HG03354 (cell line): ENCODE measurements around the gene BLM.
"Not testable (repeated sequence)": the region's sequence is repeated elsewhere in the genome, so short reads cannot be mapped to it uniquely, and the experiment has no call there.

ENCODE experiments used
- ATAC-seq: cut with Tn5 transposase; IDR thresholded peaks from one replicate; pipeline ENCODE4 v1.9.1; 2021; ENCODE audit warnings: mild to moderate bottlenecking; ENCODE audit not compliant: unreplicated experiment, poor library complexity, severe bottlenecking

The BLM gene

DNA sequence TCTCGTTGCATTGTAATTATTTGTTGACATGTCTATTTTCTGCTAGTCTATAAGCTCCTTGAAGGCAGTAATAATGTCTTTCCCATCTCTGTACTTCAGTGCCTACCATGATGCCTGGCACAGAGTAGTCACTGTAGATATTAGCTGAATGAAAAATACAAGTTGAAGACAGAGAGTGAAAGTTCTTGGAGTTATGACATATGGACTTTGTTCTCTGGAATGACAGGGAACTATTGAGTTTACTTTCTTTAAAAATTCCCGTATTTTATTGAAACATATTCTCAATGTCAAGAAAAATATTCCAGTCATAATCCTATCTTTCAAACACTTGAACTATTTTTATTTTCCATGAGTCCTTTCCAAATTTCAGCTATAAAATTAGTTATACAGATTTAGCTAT, 3.0 kb downstream of the BLM start:
- no peak for ATAC-seq

DNA sequence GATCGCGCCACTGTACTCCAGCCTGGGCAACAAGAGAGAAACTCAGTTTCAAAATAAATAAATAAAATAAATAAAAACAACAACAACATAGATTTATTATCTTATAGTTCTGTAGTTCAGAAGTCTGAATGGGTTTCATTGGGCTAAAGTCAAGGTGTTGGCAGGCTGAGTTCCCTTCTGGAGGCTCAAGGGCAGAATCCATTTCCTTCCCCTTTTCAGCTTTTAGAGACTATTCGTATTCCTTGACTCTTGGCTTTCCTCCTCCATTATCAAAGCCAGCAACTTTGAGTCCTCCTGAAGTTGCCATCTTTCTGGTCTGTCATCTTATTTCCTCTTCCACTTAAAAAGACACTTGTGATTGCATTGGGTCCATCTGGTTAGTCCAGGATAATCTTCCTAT, 12.1 kb downstream of the BLM start:
- ATAC-seq = no peak

DNA sequence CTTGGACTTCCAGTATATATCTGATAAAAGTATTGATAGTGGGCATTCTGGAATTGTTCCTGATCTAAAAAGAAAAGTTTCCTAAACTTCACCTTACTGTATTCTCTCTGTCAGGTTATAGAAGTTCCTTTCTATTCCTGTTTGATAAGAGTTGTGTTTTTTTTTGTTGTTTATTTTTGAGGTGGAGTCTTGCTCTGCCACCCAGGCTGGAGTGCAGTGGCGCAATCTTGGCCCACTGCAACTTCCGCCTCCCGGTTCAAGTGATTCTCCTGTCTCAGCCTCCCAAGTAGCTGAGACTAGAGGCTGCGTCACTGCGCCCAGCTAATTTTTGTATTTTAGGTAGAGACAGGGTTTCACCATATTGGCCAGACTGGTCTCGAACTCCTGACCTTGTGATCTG, 13.1 kb downstream of the BLM start:
- ATAC-seq = no peak

DNA sequence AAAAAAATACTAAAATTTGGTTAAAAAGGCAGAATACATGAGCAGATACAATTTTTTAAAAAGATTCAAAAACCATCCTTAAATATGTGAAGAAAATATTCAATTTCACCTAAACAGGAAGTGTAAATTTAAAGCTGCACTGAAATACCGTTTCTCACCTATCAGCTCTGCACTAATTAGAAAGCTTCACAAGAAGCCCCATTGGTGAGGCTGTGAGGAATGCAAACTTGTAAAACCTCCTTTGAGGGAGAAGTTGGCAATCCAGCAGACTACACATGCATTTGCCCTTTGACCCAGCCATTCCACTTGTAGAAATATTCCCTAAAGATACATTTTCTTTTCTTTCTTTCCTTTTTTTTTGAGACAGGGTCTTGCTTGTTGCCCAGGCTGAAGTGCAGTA, 18.8 kb downstream of the BLM start:
- ATAC-seq = no peak

DNA sequence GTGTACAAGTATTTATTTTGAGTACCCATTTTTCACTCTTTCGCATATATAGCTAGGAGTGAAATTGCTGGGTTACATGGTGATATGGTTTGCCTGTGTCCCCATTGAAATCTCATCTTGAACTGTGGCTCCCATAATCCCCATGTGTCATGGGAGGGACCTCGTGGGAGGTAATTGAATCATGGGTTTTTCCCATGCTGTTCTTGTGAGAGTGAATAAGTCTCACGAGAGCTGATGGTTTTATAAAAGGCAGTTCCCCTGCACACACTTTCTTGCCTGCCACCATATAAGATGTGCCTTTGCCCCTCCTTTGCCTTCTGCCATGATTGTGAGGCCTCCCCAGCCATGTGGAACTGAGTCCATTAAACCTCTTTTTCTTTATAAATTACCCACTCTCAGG, 23.4 kb downstream of the BLM start:
- not testable (repeated sequence) for ATAC-seq

DNA sequence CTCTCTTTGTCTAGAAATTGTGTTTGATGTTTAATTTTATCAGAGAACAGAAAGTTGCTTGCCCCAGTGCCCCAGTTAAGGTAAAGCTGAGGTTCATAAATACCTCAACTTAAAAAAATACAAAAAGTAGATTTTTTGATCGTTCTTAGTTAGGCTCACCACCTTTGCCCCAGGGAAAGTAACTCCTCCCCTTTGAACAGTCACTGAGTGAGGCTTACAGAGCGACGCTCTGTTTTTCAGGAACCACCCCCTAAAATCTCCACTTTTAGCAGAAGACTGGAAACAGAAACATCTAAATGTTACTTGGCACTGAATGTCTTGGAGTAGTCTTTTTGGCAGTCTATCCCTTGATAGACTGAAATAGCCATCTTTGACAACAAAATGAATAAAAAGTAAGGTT, 24.9 kb downstream of the BLM start:
- no peak for ATAC-seq

DNA sequence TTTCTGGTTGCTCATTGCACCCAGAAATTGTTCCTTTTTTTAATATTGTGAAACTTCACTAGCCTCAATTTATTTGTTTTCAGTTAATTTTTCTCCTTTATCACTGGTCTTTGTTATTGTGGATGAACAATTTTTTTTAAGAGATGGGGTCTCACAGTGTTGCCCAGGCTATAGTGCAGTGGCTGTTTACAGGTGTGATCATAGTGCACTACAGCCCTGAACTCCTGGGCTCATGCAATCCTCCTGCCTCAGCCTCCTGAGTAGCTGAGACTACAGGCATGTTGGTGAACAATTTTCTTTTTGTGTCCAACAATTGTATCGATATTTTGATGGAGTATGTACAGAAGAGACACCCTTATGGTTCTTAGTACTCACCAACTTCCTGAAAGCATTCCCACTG, 26.3 kb downstream of the BLM start:
- no peak for ATAC-seq

DNA sequence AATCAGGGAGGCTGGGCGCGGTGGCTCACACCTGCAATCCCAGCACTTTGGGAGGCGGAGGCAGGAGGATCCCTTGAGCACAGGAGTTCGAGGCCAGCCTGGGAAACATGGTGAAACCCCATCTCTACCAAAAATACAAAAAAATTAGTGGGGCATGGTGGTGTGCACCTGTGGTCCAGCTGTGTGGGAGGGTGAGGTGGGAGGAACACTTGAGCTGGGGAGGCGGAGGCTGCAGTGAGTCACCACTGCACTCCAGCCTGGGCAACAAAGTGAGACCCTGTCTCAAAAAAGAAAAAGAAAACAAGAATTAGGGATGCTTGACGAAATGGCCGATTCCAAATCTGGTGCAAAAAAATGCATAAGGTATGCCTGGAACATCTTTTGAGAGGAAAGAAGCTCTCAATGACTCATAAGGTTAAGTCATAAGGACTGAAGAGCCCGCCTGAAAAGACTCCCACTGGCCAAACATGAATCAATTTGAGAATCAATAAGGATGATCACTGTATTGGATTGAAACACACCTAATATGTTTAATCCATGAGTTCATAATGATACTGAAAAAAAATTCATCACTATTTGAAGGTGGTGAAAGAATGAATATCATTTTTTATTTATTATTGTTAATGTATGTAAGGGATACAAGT, 27.7 kb downstream of the BLM start:
- no peak for ATAC-seq

DNA sequence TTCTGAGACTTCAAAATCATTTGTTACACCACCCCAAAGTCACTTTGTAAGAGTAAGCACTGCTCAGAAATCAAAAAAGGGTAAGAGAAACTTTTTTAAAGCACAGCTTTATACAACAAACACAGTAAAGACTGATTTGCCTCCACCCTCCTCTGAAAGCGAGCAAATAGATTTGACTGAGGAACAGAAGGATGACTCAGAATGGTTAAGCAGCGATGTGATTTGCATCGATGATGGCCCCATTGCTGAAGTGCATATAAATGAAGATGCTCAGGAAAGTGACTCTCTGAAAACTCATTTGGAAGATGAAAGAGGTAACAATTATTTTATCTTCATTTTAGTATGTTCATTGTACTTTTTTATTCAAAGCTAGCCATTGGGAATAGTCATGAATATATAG, 32.6 kb downstream of the BLM start:
- no peak for ATAC-seq

DNA sequence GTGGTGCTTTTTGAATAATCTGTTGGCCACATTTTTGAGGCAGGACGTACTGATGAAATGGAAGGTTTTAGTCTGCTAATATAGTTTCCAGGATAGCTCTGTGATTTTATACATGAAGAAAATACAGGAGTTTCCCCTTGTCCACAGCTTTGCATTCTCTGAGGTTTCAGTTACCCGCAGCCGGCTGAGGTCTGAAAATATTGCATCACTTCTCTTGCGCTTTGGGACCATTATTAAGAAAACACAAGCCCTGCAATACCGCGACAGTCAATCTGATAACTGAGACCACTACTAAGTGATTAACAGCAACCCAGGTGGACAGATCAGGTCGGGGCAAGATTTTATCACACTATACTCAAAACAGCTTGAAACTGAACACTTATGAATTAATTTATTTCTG, 33.0 kb downstream of the BLM start:
- ATAC-seq = no peak

DNA sequence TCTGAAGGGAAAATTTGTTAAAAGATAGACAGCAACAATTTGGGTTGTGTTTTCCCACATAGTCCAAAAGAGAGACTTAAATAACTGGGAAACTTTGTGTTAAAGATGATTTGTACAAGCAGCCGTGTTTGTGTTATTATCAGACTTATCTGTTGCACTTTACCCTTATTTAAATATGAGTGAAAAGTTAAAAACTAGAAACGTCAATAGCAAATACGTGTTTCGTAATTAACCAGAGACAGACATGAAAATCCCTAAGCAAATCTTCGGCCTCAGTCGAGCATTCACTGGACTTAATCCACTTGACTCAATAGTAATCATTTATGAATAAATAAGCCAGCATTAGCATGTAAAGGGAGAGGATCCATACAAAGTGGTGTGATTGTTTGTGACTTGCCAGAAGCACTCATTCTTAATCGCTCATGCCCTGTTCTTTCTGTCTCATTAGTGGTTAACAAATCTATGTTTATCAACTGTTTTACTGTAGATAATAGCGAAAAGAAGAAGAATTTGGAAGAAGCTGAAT, 34.2 kb downstream of the BLM start:
- ATAC-seq = no peak

DNA sequence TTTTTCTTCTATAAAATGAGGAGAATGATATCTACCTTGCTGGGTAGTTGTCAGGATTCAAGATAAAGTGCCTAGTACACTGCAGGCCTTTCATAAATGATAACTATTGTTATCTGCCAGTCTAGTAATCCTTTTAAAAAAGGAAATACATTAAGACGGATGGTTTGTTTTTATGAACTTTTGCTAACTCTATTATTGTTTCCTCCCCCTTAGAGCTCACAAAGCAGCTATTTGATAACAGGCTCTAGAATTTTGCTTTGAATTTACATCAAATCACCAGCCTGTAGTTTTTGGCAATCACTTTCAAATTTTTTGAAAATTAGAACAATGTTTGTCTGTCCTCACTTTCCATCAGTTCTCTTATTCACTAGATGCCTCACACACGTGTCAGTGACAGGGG, 39.8 kb downstream of the BLM start:
- no peak for ATAC-seq

DNA sequence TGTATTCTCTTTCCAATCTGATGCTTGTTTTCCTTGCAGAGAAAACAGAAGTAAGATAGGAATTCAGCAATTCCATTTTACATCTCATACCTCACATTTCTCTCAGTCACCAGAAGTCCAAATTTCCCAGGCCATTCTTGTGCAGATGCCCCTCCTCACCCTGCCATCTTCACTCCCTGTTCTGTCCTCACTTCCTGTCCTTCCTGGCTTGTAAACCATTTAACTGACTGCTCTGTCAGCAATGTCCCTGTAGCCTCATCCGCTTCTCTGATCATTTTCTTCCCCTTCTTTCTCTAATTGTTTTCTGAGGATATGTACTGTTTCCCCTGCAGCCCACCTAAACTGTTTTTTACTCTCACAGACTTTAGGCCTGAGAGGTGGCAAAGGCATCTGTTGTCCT, 40.3 kb downstream of the BLM start:
- no peak for ATAC-seq

DNA sequence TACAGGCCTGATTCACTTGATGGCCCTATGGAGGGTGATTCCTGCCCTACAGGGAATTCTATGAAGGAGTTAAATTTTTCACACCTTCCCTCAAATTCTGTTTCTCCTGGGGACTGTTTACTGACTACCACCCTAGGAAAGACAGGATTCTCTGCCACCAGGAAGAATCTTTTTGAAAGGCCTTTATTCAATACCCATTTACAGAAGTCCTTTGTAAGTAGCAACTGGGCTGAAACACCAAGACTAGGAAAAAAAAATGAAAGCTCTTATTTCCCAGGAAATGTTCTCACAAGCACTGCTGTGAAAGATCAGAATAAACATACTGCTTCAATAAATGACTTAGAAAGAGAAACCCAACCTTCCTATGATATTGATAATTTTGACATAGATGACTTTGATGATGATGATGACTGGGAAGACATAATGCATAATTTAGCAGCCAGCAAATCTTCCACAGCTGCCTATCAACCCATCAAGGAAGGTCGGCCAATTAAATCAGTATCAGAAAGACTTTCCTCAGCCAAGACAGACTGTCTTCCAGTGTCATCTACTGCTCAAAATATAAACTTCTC, 43.6 kb downstream of the BLM start:
- ATAC-seq = no peak

DNA sequence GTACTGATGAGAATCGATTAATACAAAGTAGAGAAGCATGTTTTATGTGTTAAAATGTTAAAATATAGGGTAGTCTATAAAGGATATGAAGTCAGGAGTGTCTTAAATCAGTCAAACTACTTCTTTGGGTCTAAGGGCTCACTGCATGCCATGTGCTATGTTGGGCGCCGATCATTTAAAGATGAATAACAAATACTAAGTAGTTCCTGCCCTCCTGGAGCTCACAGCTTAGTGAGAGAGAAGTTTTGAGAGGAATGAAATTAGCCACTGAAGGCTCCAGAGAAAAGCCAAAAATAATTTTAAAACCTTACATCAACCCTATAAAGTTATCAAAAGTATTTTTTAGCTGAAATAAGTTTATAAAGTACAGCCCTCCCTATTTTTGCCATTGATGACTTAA, 44.5 kb downstream of the BLM start:
- no peak for ATAC-seq

DNA sequence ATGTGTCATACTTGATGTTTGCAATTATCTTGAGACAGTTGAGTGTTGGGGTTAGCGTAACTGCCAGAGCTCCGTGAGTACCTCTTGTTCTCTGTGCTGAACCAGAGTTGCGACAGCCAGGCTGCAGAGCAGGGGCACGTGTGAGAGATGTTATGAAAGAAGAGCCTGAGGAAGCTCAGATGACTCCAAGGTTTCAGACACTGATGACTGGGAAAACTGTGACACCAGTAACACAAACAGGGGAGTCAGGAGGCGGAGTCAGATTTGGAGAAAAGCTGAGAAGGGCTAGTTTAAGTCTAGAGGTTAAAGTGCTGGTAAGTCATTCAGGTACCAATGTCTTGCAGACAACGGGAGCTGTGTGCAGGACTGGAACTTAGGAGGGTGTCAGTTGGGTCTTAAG, 45.0 kb downstream of the BLM start:
- ATAC-seq = no peak

DNA sequence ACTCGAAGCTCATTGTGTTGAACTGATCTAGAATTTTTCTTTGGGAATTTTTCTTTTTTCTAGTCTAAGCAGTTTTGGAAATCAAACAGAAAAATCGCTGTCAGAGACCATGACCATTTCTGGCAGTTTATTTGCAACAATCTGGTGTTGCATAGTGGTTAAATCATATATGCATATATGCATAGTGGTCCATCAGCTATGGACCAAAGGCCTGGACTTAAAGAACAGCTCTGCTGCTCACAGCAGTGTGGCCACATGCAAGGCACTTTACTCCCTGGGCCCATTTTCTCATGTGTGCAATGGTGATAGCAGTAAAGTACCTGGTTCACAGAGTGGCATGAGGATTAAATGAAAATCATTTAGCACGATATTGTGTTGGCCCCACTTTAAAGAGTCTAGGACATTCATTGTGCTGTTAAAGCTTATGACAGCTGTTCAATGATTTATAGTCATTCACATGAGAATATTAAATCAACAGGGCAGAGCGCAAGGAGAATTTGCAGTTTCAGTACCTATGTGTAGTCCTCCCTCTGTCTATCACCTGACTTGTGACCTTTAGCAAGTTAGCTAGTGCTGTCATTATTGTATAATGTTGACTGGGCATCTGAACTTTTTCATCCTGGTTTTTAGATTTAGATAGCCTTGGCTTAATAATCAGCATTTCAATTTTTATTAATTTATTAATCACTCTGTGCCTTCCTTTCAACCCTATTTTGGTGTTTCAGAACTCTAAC, 46.4 kb downstream of the BLM start:
- no peak for ATAC-seq

DNA sequence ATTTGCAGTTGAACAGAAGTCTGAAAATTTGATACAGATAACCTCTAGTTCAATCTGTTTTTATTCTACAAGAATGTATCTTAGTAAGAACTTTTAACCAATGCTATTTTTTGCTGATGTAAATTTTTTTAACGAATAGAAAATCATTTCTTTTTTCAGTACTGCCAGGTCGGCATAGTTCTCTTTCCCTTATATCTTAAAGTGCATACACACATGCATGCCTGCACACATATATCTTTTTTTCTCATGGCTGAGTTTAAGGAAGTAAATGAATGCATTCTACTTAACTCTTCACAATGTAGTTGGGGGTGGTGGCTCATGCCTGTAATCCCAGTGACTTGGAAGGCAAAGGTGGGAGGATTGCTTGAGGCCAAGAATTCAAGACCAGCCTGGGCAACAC, 48.4 kb downstream of the BLM start:
- ATAC-seq = no peak

DNA sequence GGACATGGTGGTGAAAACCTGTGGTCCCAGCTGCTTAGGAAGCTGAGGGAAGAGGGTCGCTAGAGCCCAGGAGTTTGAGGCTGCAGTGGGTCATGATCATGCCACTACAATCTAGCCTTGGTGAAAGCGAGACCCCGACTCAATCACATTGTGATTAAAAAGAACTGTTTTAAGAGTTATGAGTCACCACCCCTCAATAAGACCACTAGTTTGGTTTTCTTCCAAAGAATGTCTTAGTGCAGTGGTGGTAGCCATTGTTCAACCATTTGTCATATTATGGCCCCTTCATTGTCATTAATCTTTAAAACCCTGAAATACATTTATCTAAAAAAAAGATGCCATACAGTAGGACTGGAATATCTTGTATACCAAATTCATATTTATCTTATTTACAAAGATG, 48.8 kb downstream of the BLM start:
- no peak for ATAC-seq

DNA sequence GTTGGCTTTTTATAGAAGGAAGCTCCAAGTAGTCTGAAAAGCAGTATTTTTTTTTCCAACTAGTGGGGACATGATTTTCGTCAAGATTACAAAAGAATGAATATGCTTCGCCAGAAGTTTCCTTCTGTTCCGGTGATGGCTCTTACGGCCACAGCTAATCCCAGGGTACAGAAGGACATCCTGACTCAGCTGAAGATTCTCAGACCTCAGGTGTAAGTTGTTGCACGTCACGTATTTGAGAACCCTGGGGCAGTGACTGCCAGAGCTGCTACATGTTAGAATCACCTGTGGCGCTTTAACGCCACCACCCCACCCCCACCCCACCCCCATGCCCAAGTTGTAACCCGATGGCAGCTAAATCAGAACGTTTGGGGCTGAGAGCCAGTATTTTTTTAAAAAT, 52.2 kb downstream of the BLM start:
- ATAC-seq = no peak

DNA sequence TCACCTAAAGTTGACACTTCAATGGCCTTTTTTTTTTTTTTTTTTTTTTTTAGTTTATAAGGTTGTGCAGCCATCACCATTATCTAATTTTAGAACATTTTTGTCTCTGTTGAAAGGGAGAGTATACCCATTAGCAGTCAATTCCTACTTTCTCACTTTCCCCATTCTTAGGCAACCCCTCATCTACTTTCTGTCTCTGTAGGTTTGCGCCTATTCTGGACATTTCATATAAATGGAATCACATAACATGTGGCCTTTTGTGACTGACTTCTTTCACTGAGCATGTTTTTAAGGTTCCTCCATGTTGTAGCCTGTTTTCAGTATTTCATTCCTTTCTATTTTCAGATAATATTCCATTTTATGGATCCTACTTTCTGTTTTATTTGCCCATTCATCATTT, 56.3 kb downstream of the BLM start:
- no peak for ATAC-seq
